ENCODE results near the gene ABCC4. TPM values are rescaled to one million over a fixed set of nuclear protein-coding genes. Genes with fewer than 3 reads are reported as not detected.

ABCC4 gene
- total and polyA plus RNA-seq, 2 of the 13 experiments (the other 11 are each of a cell fraction or from before 2014, with no cell fraction given), result 4.2 to 11.3 TPM

- POLR2A ChIA-PET, result interaction anchor here (1.2 kb wide), 1 partner anchor 9 kb away, joined by 4 read pairs; no protein-coding TSS in a partner anchor
- intact Hi-C loops (cut with micrococcal nuclease; ENCODE audit: unreplicated experiment), result loop anchor here (5.0 kb wide), 1 partner anchor 157 kb away; no protein-coding TSS in a partner anchor
- no peak for ATAC-seq
Measured at GRCh38 chr13:95159458-95159857, 141.8 kb downstream of the ABCC4 start.

More at GRCh38 chr13:95159458-95159857, 141.8 kb downstream of the ABCC4 start:
- no peak overlapping the region for H2AFZ ChIP-seq (ENCODE audit: low read length)
- no TSS peak for BruUV-seq (replicated peaks)
- H3K27ac ChIP-seq (ENCODE audit: extremely low read length, insufficient read depth, low read length), result peak overlapping the region; percentile 82
- no peak for DNase-seq (ENCODE audit: low spot score)
- H3K4me1 ChIP-seq (ENCODE audit: insufficient read depth, low read length), result peaks cover 42% of the 10 kb centered on the region
- no peaks in the 10 kb centered on the region for H3K27me3 ChIP-seq (ENCODE audit: control insufficient read depth in 1 of 2, insufficient read depth in 2 of 2, low read length in 2 of 2)
- peak overlapping the region; percentile 54; the same call in 1 of the 2 replicates for H3K4me2 ChIP-seq (ENCODE audit: low read depth, low read length)
- no peaks in the 10 kb centered on the region; a peak in 1 of 5 replicates for H3K36me3 ChIP-seq (replicated peaks in 1 of 2; ENCODE audit: control insufficient read depth in 1 of 2, insufficient read depth in 2 of 2, low read length in 2 of 2)
- no peak for TF ChIP-seq TBL1XR1 (IDR thresholded peaks at IDR 0.05; ENCODE audit: borderline replicate concordance, low read length, partially characterized antibody)
- no peak for TF ChIP-seq SRSF4 (IDR thresholded peaks at IDR 0.05; ENCODE audit: low read depth, low read length, poor library complexity, severe bottlenecking)
- no peak for TF ChIP-seq ZNF644 (CRISPR knock-in tag; IDR thresholded peaks at IDR 0.05; ENCODE audit: low read depth)
- TF ChIP-seq GPBP1L1 (CRISPR knock-in tag; IDR thresholded peaks at IDR 0.05), result no peak
- TF ChIP-seq ZNF543 (CRISPR knock-in tag; IDR thresholded peaks at IDR 0.05), result no peak
- no peak for TF ChIP-seq TCF7 (IDR thresholded peaks at IDR 0.05; ENCODE audit: low read depth)
- TF ChIP-seq IRX3 (CRISPR knock-in tag; IDR thresholded peaks at IDR 0.05; ENCODE audit: borderline replicate concordance, low read depth), result no peak
- no peak for TF ChIP-seq ZNF101 (CRISPR knock-in tag; IDR thresholded peaks at IDR 0.05; ENCODE audit: borderline replicate concordance, low read depth)
- TF ChIP-seq ZNF180 (CRISPR knock-in tag; IDR thresholded peaks at IDR 0.05; ENCODE audit: borderline replicate concordance, low read depth), result no peak
- no peak for TF ChIP-seq NCOA5 (CRISPR knock-in tag; IDR thresholded peaks at IDR 0.05)
- TF ChIP-seq BCLAF1 (IDR thresholded peaks at IDR 0.05), result no peak
- TF ChIP-seq ZNF263 (CRISPR knock-in tag; IDR thresholded peaks at IDR 0.05), result no peak
- no peak for TF ChIP-seq CREM (IDR thresholded peaks at IDR 0.05)
- TF ChIP-seq CREM (CRISPR knock-in tag; IDR thresholded peaks at IDR 0.05), result no peak
- TF ChIP-seq ARID2 (CRISPR knock-in tag; IDR thresholded peaks at IDR 0.05; ENCODE audit: borderline replicate concordance), result no peak
- no peak for TF ChIP-seq KLF6 (CRISPR knock-in tag; IDR thresholded peaks at IDR 0.05)
- TF ChIP-seq ZNF446 (CRISPR knock-in tag; IDR thresholded peaks at IDR 0.05), result no peak
- no peak for TF ChIP-seq BCL3 (CRISPR knock-in tag; IDR thresholded peaks at IDR 0.05)
- no peaks in the 10 kb centered on the region for H3K9me3 ChIP-seq (ENCODE audit: low read length)
- 97% methylated on average over 6 of the region's 6 CpGs for WGBS (ENCODE audit: low lambda C conversion rate)
- peak; percentile 28 for FAIRE-seq
- no peak overlapping the region for H3K4me3 ChIP-seq (replicated peaks in 1 of 3; ENCODE audit: insufficient read depth in 1 of 3, low read depth in 2 of 3, low read length in 3 of 3)
- H3K9ac ChIP-seq (ENCODE audit: insufficient read depth, low read depth, low read length), result 0 out of 2 replicates have a peak overlapping the region, but pooled peaks have one; percentile 57
- H3K79me2 ChIP-seq (ENCODE audit: insufficient read depth, low read length), result no peaks in the 10 kb centered on the region
- in situ Hi-C loops (cut with HindIII; ENCODE audit: extremely low pct_ligation_motif_present, low pct_unique_long_range_greater_than_20kb), result loop anchor here (5.0 to 25.0 kb wide), 2 partner anchors 157 to 472 kb away; no protein-coding TSS in a partner anchor
- no peaks in the 10 kb centered on the region for H4K20me1 ChIP-seq (ENCODE audit: insufficient read depth, low read length)
- CTCF ChIA-PET (ENCODE audit: low intra/inter-chr PET ratio, low total read pairs), result no interaction called here

Data from HepG2 (cell line).